K562 (cell line): ENCODE data around the gene SLA2. TPM values are rescaled to one million over a fixed set of nuclear protein-coding genes. Genes with fewer than 3 reads are reported as not detected.
A peak's percentile ranks its signal among the peaks of the same experiment; 100 is the strongest.

Experiments used
- ARID2 ChIP-seq: fragments of 450-650 bp; IDR thresholded peaks from 2 replicates; pipeline ENCODE4 v1.6.1; 2017; ENCODE audit warnings: antibody characterized with exemption, mild to moderate bottlenecking
- ATF1 ChIP-seq, 2 experiments: fragments of 450-650 bp in 1 of 2; IDR thresholded peaks; 2 replicates each; pipeline ENCODE4 v1.6.1; 2016; ENCODE audit warnings: missing compliant biosample characterization in 1 of 2, missing genetic modification characterization in 1 of 2
- C11orf30 ChIP-seq: fragments of 450-650 bp; IDR thresholded peaks from 2 replicates; pipeline ENCODE4 v1.6.1; 2016; ENCODE audit warnings: low read depth, mild to moderate bottlenecking
- CHD2 ChIP-seq: IDR thresholded peaks from 2 replicates; pipeline ENCODE4 v1.6.1; 2011; ENCODE audit warnings: low read depth, low read length
- ESRRA ChIP-seq: fragments of 450-650 bp; IDR thresholded peaks from 2 replicates; pipeline ENCODE4 v1.6.1; 2014; ENCODE audit warnings: low read depth, mild to moderate bottlenecking, moderate library complexity, borderline replicate concordance
- EWSR1 ChIP-seq: fragments of 450-650 bp; IDR thresholded peaks from 2 replicates; pipeline ENCODE4 v1.6.1; 2018; ENCODE audit warnings: borderline replicate concordance, mild to moderate bottlenecking, low read depth, moderate library complexity; ENCODE audit not compliant: partially characterized antibody
- MCM5 ChIP-seq: fragments of 450-650 bp; IDR thresholded peaks from 2 replicates; pipeline ENCODE4 v1.6.1; 2016; ENCODE audit warnings: low read depth
- NCOA1 ChIP-seq: fragments of 450-650 bp; IDR thresholded peaks from 2 replicates; pipeline ENCODE4 v1.6.1; 2016; ENCODE audit warnings: low read depth
- NFE2L1 ChIP-seq: fragments of 450-650 bp; IDR thresholded peaks from 2 replicates; pipeline ENCODE4 v1.6.1; 2016; ENCODE audit warnings: missing genetic modification characterization, low read depth, mild to moderate bottlenecking, missing compliant biosample characterization, moderate library complexity, borderline replicate concordance
- RBFOX2 ChIP-seq: fragments of 200-400 bp; formaldehyde crosslinking; IDR thresholded peaks from 2 replicates; pipeline ENCODE4 v1.6.1; 2017; ENCODE audit warnings: low read depth, mild to moderate bottlenecking, low read length, moderate library complexity
- SMAD3 ChIP-seq: fragments of 450-650 bp; formaldehyde crosslinking; conservative IDR thresholded peaks from 2 replicates; pipeline ENCODE4 v1.4.0; 2020; ENCODE audit warnings: mild to moderate bottlenecking
- TBL1XR1 ChIP-seq, 2 experiments: IDR thresholded peaks; 2 replicates each; pipeline ENCODE4 v1.6.1; 2012; ENCODE audit warnings: improper control_type of control experiment in 2 of 2, low read length in 2 of 2, mild to moderate bottlenecking in 1 of 2
- U2AF1 ChIP-seq: fragments of 200-400 bp; formaldehyde crosslinking; optimal IDR thresholded peaks from 2 replicates; pipeline ENCODE3; 2017; ENCODE audit warnings: mild to moderate bottlenecking, low read depth, low read length, moderate library complexity
- U2AF2 ChIP-seq: fragments of 200-400 bp; formaldehyde crosslinking; optimal IDR thresholded peaks from 2 replicates; pipeline ENCODE3; 2017; ENCODE audit warnings: low read depth, mild to moderate bottlenecking, low read length
- ZC3H11A ChIP-seq: IDR thresholded peaks from 2 replicates; pipeline ENCODE4 v1.6.1; 2012; ENCODE audit warnings: low read depth, low read length, improper control_type of control experiment
- ZKSCAN1 ChIP-seq: fragments of 150-350 bp; IDR thresholded peaks from 2 replicates; pipeline ENCODE4 v1.6.1; 2016; ENCODE audit warnings: low read depth, low read length
- ZNF134 ChIP-seq: fragments of 250-450 bp; sonication (Bioruptor Pico); conservative IDR thresholded peaks from 2 replicates; pipeline ENCODE4 v1.4.0; 2020
- ZNF561 ChIP-seq: fragments of 450-650 bp; formaldehyde crosslinking; conservative IDR thresholded peaks from 2 replicates; pipeline ENCODE4 v1.4.0; 2020; ENCODE audit warnings: mild to moderate bottlenecking, moderate library complexity
- polyA plus RNA-seq, 8 experiments: library from polyadenylated mRNA; depleted of rRNA in 4 of 8; stranded (reverse) in 5 of 8; unstranded in 3 of 8; fragments of >200 nt; fragmentation: Nextera tagmentation in 2 of 8; fragmentation: Illumina TruSeq in 1 of 8; extraction: Ambion mirVana in 2 of 8; extraction: Trizol in 1 of 8; gene quantifications; 2 replicates each; pipeline versions ENCODE4 v1.2.1 to v1.2.3, GENCODE V29; 2011 to 2014; ENCODE audit warnings: inconsistent platforms in 1 of 8, missing spikeins in 1 of 8
- total RNA-seq, 7 experiments: library from RNA; depleted of rRNA in 6 of 7; stranded (reverse); fragments of >200 nt in 6 of 7; fragmentation: Illumina TruSeq in 2 of 7; extraction: Trizol in 2 of 7; gene quantifications; 2 replicates each; pipeline versions ENCODE4 v1.2.1 to v1.2.3, GENCODE V29; 2011 to 2021; ENCODE audit warnings: low replicate concordance in 1 of 7
- TF ChIP-seq, protein P1 (sequence below): sonication (generic); formaldehyde crosslinking; IDR thresholded peaks from 2 replicates; pipeline ENCODE4 v1.8.0; 2022; ENCODE audit warnings: mild to moderate bottlenecking, missing genetic modification reagents
- TF ChIP-seq, protein P2 (sequence below): sonication (generic); formaldehyde crosslinking; IDR thresholded peaks from 2 replicates; pipeline ENCODE4 v1.8.0; 2022; ENCODE audit warnings: missing genetic modification reagents, mild to moderate bottlenecking, moderate library complexity, borderline replicate concordance
- TF ChIP-seq, protein P3 (sequence below), 3 experiments: fragments of 200-800 bp in 1 of 3; sonication (Bioruptor generic) in 1 of 3; sonication (generic) in 1 of 3; formaldehyde crosslinking in 1 of 3; IDR thresholded peaks; 2 replicates each; pipeline versions ENCODE4 v1.6.1 to v1.8.0; 2016 to 2022; ENCODE audit warnings: mild to moderate bottlenecking in 2 of 3, missing compliant biosample characterization in 2 of 3, missing genetic modification characterization in 2 of 3, missing genetic modification reagents in 1 of 3
- TF ChIP-seq, protein P4 (sequence below): fragments of 250-450 bp; sonication (Bioruptor Pico); IDR thresholded peaks from 2 replicates; pipeline ENCODE4 v1.5.1; 2021; ENCODE audit warnings: mild to moderate bottlenecking
- TF ChIP-seq, protein P5 (sequence below): fragments of 450-650 bp; IDR thresholded peaks from 2 replicates; pipeline ENCODE4 v1.6.1; 2016; ENCODE audit warnings: low read depth, mild to moderate bottlenecking, moderate library complexity

Gene SLA2
- total and polyA plus RNA-seq, 9 of the 15 experiments (the other 6 are each of a cell fraction or from before 2014, with no cell fraction given): 0.07 TPM; not detected in 7

DNA sequence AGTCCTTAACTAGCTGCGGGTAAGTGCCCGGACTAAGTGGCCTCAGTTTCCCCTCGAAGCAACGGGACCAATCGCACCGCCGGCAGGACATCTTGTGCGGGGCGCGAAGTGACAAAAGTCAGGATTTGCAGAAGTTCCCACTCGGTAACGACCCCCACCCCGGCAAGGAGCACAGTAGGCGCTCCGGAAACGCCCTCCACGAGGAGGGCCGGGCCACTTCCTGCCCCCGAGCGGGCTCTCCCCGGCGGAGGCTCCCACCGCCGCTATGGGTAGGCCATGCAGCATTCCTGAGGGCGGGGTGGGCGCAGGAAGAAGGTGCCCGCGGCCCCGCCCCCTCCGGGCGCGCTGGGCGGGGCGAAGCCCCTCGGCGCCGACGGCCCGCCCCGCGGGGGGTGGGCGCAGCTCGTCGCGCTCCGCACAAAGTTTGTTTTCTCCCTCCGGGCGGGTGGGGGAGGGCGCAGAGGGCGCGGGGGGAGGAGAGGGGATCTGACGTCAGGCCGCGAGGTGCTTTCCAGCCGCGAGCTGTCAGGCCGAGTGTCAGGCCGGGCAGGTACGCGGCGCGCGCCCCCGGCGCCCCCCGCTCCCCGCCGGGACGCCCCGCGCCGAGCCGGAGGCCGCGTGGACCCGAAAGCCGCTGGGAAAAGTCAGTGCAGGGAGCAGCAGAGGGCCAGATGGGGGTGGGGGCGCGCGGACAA lies 72.7 kb downstream of the SLA2 start, which contains the start of gene TGIF2 (continued):
- TF ChIP-seq U2AF2 (no peak), TBL1XR1 (IDR thresholded peaks at IDR 0.05; ENCODE audit: low read length in 2 of 2) (no peak), ESRRA (no peak), C11orf30 (no peak), MCM5 (no peak), EWSR1 (no peak), SMAD3 (CRISPR knock-in tag) (no peak), ZNF134 (no peak), RBFOX2 (peak; percentile 83), CHD2 (no peak), NFE2L1 (tag) (no peak), ARID2 (no peak), NCOA1 (no peak), ZC3H11A (no peak), U2AF1 (no peak), ATF1 (CRISPR knock-in tag; IDR thresholded peaks at IDR 0.05) (no peak), ATF1 (tag; IDR thresholded peaks at IDR 0.05) (no peak; the same call in 1 of the 2 replicates), ZNF561 (no peak), ZKSCAN1 (peak; percentile 94)
- TF ChIP-seq, protein P1, sequence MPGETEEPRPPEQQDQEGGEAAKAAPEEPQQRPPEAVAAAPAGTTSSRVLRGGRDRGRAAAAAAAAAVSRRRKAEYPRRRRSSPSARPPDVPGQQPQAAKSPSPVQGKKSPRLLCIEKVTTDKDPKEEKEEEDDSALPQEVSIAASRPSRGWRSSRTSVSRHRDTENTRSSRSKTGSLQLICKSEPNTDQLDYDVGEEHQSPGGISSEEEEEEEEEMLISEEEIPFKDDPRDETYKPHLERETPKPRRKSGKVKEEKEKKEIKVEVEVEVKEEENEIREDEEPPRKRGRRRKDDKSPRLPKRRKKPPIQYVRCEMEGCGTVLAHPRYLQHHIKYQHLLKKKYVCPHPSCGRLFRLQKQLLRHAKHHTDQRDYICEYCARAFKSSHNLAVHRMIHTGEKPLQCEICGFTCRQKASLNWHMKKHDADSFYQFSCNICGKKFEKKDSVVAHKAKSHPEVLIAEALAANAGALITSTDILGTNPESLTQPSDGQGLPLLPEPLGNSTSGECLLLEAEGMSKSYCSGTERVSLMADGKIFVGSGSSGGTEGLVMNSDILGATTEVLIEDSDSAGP (CRISPR knock-in tag): peak; percentile 50; the same call in 1 of the 2 replicates
- TF ChIP-seq, protein P2, sequence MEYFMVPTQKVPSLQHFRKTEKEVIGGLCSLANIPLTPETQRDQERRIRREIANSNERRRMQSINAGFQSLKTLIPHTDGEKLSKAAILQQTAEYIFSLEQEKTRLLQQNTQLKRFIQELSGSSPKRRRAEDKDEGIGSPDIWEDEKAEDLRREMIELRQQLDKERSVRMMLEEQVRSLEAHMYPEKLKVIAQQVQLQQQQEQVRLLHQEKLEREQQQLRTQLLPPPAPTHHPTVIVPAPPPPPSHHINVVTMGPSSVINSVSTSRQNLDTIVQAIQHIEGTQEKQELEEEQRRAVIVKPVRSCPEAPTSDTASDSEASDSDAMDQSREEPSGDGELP (CRISPR knock-in tag): peak; percentile 42; the same call in 1 of the 2 replicates
- TF ChIP-seq, protein P3, sequence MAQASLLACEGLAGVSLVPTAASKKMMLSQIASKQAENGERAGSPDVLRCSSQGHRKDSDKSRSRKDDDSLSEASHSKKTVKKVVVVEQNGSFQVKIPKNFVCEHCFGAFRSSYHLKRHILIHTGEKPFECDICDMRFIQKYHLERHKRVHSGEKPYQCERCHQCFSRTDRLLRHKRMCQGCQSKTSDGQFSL (CRISPR knock-in tag; IDR thresholded peaks at IDR 0.05): 0 out of 2 replicates have a peak, but pooled peaks have one; percentile 29
- TF ChIP-seq, protein P3 (tag; IDR thresholded peaks at IDR 0.05): no peak; a peak in 1 of 4 replicates
- TF ChIP-seq, protein P4, sequence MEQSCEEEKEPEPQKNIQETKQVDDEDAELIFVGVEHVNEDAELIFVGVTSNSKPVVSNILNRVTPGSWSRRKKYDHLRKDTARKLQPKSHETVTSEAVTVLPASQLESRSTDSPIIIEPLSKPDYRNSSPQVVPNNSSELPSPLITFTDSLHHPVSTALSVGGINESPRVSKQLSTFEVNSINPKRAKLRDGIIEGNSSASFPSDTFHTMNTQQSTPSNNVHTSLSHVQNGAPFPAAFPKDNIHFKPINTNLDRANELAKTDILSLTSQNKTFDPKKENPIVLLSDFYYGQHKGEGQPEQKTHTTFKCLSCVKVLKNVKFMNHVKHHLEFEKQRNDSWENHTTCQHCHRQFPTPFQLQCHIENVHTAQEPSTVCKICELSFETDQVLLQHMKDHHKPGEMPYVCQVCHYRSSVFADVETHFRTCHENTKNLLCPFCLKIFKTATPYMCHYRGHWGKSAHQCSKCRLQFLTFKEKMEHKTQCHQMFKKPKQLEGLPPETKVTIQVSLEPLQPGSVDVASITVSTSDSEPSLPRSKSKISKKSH: no peak
- TF ChIP-seq, protein P5, sequence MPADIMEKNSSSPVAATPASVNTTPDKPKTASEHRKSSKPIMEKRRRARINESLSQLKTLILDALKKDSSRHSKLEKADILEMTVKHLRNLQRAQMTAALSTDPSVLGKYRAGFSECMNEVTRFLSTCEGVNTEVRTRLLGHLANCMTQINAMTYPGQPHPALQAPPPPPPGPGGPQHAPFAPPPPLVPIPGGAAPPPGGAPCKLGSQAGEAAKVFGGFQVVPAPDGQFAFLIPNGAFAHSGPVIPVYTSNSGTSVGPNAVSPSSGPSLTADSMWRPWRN: no peak
